ENCODE measurements around the gene DBT.

GRCh38 chr1:100206301-100206700 is 43.3 kb downstream of the DBT start:
- TF ChIP-seq POLR2A (IDR thresholded peaks at IDR 0.05): no peak
- TF ChIP-seq CTCF (IDR thresholded peaks at IDR 0.05): no peak

Measured in body of pancreas (tissue), 4 donors.